NCI-H226 (cell line): ENCODE data around the gene USP17L11.
"Not testable (repeated sequence)": the region's sequence is repeated elsewhere in the genome, so short reads cannot be mapped to it uniquely, and the experiment has no call there.

Experiments used
- DNase-seq: peaks from one replicate; pipeline ENCODE4 v3.0.0-alpha.2; 2015

USP17L11 gene

GRCh38 chr4:9215105-9215504 is at the start of gene USP17L11:
USP17L11 (plus strand) TSS chr4:9215405; CDS start chr4:9215405, 0 bp downstream.
- DNase-seq, result not testable (repeated sequence)

GRCh38 chr4:9165990-9166389 is 49.2 kb upstream of the USP17L11 start:
- not testable (repeated sequence) for DNase-seq

DNA sequence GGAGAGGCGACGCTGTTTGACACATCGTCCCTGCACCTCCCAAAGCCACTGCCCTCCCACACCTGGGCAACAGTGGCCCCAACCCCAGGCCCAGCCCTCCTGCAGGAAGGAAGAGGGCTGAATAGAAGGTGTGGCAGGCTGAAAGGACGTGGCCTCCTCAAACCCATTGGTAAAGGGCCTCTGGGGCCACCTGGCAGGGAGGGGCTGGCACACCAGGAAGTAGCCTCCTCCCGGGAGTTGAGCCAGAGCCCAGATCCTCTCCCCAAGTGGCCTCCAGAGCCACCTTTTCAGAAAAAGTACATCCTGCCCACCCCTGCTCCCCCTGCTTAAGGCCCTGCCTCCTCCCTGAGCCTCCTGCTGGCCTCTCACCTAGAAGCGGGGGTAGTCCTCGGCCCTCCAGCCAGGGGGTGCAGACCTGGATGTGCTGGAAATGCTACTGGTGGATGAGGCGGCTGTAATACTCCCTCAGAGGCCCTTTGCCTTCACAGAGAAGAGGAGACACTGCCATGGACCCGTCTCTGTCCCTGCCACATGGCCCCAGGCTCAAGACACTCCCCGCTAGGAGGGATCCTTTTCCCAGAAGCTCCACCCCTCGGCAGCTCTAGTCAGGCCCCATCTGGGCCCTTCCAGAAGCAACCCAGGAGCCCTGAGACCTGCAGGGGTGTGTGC is 45.3 kb upstream of the USP17L11 start, which contains the start of gene FAM90A26:
Gene FAM90A26, plus strand, starts transcription at position 619 of the 669 bp plus-strand sequence. CDS start 2,764 bp downstream, outside the sequence.
- not testable (repeated sequence) for DNase-seq

GRCh38 chr4:9210357-9210756 is 4.8 kb upstream of the USP17L11 start, which contains the start of gene USP17L10:
USP17L10 (plus strand) TSS chr4:9210657; CDS start chr4:9210657, 0 bp downstream.
- DNase-seq, result not testable (repeated sequence)

DNA sequence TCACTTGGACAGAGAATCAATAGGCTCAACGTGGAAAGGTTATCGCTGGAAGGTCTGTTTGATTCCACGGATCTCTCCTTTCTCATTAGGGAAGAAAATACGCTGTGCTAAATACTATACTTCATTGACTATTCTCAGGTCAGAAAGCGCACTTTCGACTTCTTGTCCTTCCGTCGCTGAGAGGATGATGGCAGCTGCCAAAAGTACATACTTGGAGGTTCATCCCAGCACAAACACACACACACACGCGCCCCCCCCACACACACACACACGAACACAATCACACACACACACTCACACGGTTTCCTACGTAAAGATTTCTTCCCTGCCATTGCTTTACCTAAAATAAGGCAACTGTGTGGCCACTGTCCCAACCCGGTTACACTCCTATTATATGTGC is 504 bp upstream of the USP17L11 start:
- DNase-seq, result not testable (repeated sequence)

DNA sequence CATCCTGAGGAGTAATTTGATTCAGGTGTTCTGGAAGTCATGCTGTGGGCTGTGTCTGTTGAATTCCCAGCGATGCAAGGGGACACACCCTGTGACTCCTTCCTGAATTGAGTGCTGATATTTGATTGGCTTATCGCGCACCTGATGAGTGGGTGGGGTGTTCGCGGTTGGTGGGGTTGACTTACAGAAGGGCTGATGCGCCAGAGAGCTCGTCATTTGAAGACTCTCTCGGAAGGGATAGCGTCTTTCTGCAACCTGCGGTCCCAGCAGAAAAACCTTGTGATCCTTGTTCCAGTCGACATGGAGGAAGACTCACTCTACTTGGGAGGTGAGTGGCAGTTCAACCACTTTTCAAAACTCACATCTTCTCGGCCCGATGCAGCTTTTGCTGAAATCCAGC is 4.6 kb downstream of the USP17L11 start, which contains the start of gene USP17L12:
Gene USP17L12, plus strand, starts transcription at position 301 of the 400 bp plus-strand sequence. Its CDS starts 0 bp downstream, at position 301.
- not testable (repeated sequence) for DNase-seq

GRCh38 chr4:9224596-9224995 is 9.4 kb downstream of the USP17L11 start, which contains the start of gene USP17L13:
USP17L13 (plus strand) TSS chr4:9224896; CDS start chr4:9224896, 0 bp downstream.
- not testable (repeated sequence) for DNase-seq

DNA sequence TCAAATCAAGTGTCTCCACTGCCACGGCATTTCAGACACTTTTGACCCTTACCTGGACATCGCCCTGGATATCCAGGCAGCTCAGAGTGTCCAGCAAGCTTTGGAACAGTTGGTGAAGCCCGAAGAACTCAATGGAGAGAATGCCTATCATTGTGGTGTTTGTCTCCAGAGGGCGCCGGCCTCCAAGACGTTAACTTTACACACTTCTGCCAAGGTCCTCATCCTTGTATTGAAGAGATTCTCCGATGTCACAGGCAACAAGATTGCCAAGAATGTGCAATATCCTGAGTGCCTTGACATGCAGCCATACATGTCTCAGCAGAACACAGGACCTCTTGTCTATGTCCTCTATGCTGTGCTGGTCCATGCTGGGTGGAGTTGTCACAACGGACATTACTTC is 15.0 kb downstream of the USP17L11 start:
- DNase-seq, result not testable (repeated sequence)

- DNase-seq, result not testable (repeated sequence)
Observed at GRCh38 chr4:9234085-9234484, 18.9 kb downstream of the USP17L11 start, which contains the start of gene USP17L15. USP17L15 (plus strand) TSS chr4:9234385; CDS start chr4:9234385, 0 bp downstream.

- not testable (repeated sequence) for DNase-seq
Observed at GRCh38 chr4:9238461-9238860, 23.3 kb downstream of the USP17L11 start.

DNA sequence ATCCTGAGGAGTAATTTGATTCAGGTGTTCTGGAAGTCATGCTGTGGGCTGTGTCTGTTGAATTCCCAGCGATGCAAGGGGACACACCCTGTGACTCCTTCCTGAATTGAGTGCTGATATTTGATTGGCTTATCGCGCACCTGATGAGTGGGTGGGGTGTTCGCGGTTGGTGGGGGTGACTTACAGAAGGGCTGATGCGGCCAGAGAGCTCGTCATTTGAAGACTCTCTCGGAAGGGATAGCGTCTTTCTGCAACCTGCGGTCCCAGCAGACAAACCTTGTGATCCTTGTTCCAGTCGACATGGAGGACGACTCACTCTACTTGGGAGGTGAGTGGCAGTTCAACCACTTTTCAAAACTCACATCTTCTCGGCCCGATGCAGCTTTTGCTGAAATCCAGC is 28.4 kb downstream of the USP17L11 start, which contains the start of gene USP17L17:
Gene USP17L17, plus strand, starts transcription at position 301 of the 400 bp plus-strand sequence. Its CDS starts 0 bp downstream, at position 301.
- DNase-seq, result not testable (repeated sequence)

GRCh38 chr4:9247953-9248680 is 32.9 kb downstream of the USP17L11 start, which contains the start of gene USP17L18:
USP17L18 (plus strand) TSS chr4:9248630; CDS start chr4:9248630, 0 bp downstream.
- not testable (repeated sequence) for DNase-seq

DNA sequence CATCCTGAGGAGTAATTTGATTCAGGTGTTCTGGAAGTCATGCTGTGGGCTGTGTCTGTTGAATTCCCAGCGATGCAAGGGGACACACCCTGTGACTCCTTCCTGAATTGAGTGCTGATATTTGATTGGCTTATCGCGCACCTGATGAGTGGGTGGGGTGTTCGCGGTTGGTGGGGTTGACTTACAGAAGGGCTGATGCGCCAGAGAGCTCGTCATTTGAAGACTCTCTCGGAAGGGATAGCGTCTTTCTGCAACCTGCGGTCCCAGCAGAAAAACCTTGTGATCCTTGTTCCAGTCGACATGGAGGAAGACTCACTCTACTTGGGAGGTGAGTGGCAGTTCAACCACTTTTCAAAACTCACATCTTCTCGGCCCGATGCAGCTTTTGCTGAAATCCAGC is 37.9 kb downstream of the USP17L11 start, which contains the start of gene USP17L19:
Gene USP17L19, plus strand, starts transcription at position 301 of the 400 bp plus-strand sequence. Its CDS starts 0 bp downstream, at position 301.
- not testable (repeated sequence) for DNase-seq

- not testable (repeated sequence) for DNase-seq
Observed at GRCh38 chr4:9257824-9258223, 42.6 kb downstream of the USP17L11 start, which contains the start of gene USP17L20. USP17L20 (plus strand) TSS chr4:9258124; CDS start chr4:9258124, 0 bp downstream.

DNA sequence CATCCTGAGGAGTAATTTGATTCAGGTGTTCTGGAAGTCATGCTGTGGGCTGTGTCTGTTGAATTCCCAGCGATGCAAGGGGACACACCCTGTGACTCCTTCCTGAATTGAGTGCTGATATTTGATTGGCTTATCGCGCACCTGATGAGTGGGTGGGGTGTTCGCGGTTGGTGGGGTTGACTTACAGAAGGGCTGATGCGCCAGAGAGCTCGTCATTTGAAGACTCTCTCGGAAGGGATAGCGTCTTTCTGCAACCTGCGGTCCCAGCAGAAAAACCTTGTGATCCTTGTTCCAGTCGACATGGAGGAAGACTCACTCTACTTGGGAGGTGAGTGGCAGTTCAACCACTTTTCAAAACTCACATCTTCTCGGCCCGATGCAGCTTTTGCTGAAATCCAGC is 47.4 kb downstream of the USP17L11 start, which contains the start of gene USP17L21:
Gene USP17L21, plus strand, starts transcription at position 301 of the 400 bp plus-strand sequence. Its CDS starts 0 bp downstream, at position 301.
- not testable (repeated sequence) for DNase-seq
